Stimulated activated CD4-positive, alpha-beta T cell treated with anti-CD3 and anti-CD28 coated beads, Interleukin-2, amount 100 ng/mL, for 48 hours (primary cell): ENCODE results near the gene CHST12.
"Not testable (repeated sequence)": the region's sequence is repeated elsewhere in the genome, so short reads cannot be mapped to it uniquely, and the experiment has no call there.

Experiments used
- DNase-seq, 2 donors: peaks; one replicate each; pipeline ENCODE4 v3.0.0-alpha.2; 2020

The CHST12 gene

GRCh38 chr7:2379161-2379560 is 24.2 kb upstream of the CHST12 start:
- DNase-seq, result no peak

- no peak for DNase-seq
These were observed 23.5 kb upstream of the CHST12 start for GRCh38 chr7:2379821-2380450.

DNA sequence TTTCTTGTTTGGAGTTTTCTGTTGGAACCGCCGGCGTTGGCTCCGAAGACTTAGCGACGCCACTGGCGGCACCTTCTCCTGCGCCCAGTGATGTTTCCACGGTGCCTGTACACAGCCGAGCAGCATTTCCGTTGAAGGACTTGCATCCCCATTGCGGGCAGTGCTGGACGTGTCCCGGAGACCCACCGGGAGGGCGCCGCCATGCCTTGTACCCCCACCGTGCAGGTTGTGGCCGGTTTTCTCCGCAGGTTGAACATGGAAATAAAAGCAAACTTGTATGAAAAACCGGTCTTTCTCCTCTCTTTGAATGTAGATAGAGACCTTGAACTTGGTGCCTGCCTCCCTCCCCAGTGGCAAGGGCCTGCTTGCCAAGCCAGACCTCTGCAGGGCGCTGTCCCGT is 22.9 kb upstream of the CHST12 start:
- no peak for DNase-seq

GRCh38 chr7:2381227-2381626 is 22.2 kb upstream of the CHST12 start:
- DNase-seq, result no peak

DNA sequence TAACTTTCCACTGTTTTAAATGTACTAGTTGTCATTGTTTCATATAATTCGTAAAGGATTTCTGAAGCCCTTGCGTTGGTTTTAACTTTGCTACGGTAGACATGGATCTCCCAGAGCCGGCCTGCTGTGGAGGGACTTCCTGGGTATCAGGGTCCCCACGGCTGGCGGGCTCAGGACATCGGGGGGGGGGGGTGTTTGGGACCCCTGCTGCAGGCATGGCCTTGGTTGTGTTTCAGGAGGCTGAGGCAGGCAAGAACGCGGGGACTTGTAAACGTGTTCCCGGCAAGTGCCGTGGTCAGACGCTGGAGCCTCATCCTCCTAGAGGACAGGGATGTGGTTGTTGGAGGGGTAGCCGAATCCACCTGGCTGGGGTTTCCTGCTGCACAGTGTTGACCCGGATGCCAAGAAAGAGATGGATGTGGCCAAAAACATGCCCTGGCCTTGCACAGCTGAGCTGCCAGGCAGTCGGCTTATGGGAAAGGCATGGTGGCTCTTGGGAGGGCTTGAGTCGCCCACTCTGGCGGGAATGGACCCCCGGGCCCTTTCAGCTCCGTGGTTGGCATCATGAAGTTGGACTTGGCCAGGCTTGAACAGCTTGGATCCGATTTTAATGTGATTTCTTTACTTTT is 21.4 kb upstream of the CHST12 start:
- no peak for DNase-seq

GRCh38 chr7:2383543-2384274 is 19.7 kb upstream of the CHST12 start:
- DNase-seq, result no peak

DNA sequence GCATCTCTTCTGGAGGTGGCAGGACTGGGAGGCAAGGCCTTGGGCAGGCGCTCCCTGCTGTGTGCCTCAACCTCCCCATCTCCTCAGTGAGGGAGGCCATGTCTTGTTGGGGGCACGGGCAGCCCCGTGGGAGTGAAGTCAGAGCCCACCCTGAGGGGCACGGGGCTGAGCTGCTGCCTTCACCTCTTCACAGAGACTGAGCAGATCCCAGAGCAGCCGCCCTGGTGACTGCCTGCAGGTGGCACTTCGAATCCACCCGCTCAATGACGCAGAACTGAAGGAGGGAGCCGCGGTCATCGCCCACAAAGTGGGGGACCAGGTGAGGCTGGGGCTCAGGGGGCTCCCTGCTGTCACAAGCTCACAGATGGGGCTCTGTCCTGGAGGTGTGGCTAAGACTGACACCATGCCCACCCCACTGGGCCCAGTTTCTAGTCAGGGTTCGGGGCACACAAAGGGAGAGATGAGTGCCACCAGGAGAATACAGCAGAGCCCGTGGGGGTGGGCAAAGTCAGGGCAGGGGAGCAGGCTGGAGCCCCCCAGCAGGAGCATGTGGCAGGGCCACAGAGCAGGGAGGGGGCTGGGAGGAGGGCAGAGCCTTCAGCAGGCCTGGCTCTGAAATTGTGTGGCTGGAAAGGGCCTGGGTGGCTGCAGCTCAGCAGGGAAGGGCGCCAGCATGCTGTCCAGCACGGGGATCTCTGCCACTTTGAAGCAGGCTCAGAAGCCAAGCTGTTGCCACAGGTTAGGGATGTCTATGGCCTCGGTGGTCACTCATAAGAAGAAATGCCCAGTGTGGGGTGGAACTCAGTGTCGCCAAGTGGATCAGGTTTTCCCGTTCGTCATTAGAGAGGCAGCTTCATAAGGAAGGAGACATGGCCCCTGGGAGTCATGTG is 18.8 kb upstream of the CHST12 start:
- DNase-seq, result no peak

- DNase-seq, result not testable (repeated sequence)
These were observed 17.3 kb upstream of the CHST12 start for GRCh38 chr7:2386122-2386521.

DNA sequence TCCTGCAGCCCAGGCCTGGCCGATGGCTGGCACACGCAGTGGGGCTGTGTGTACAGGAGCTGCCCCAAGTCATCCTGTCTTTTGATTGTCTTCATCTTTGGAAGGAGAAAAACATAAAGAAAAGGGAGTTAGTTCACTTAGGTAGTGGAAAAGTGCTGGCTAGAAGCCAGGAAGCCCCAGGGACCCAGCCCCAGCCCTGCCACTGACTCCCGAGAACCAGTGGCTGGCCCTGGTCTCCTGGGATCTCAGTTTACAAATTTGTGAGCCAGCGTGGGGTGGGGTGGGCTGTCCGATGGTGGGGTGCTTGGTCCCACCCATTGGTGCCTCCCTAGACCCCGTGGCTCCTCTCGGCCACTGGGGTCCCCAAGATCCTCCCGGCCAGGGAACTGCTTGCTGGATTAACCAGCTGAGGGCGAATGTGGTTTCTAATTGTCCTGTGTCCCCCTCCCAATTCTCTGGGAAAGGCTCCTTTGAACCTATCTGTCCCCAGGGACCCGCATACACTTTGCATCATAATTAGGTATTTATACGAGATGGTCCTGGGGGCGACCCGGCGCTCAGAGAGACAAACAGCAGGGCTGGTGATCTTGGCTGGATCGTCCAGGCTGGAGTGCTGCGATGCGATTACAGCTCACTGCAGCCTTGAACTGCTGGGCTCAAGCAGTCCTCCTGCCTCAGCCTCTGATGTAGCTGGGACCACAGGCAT is 16.3 kb upstream of the CHST12 start:
- no peak for DNase-seq

- no peak for DNase-seq
These were observed 15.3 kb upstream of the CHST12 start for GRCh38 chr7:2387897-2388636.

GRCh38 chr7:2388637-2388954 is 14.8 kb upstream of the CHST12 start:
- DNase-seq, result no peak

- not testable (repeated sequence) for DNase-seq
These were observed 13.2 kb upstream of the CHST12 start for GRCh38 chr7:2390020-2390816.

GRCh38 chr7:2393706-2394105 is 9.7 kb upstream of the CHST12 start:
- no peak for DNase-seq

- DNase-seq, result no peak
These were observed 8.8 kb upstream of the CHST12 start for GRCh38 chr7:2394566-2395082.

DNA sequence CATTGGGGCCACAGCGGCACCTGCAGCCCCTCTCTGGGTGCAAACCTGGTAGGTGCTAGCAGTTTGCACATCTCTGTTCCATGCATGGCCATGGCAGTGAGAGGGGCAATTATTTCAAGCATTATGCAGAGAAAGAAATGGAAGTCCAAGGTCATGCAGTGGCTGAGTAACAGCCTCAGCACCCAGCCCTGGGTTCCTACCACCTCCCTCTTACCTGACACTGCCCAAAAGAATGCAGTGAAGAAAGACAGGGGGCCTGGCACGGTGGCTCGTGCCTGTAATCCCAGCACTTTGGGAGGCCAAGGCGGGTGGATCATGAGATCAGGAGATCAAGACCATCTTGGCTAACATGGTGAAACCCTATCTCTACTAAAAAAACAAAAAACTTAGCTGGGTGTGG is 4.9 kb upstream of the CHST12 start:
- no peak for DNase-seq

- no peak for DNase-seq
These were observed 3.4 kb upstream of the CHST12 start for GRCh38 chr7:2399848-2400587.

- DNase-seq, result no peak
These were observed 761 bp upstream of the CHST12 start for GRCh38 chr7:2402687-2403013.

GRCh38 chr7:2403718-2404648 is 572 bp downstream of the CHST12 start:
- no peak for DNase-seq

DNA sequence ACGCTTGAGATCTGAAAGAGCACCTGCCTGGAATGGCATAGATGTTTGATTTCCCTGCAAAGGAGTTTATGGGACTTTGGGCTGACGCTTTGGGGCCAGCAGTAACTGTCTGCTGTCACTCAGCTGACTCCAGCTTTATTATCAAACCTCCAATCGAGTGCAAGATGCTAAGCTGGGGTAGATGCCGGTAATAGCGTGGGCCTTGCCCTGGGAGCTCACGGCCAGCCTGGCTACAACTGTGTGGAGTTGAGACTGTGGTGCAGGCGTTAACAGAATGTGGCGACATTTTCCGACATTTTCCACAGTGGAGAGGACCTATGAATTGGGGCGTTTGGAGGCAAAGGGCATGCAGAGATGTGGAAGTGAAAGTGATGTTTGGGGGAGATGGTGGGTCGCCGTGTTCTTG is 1.3 kb downstream of the CHST12 start:
- DNase-seq, result no peak
